Stimulated activated CD8-positive, alpha-beta memory T cell treated with anti-CD3 and anti-CD28 coated beads, Interleukin-7, amount 100 ng/mL, for 48 hours (primary cell): Measurements from ENCODE around the gene NOS1AP.

Source experiments
- DNase-seq, 2 donors: peaks; one replicate each; pipeline ENCODE4 v3.0.0-alpha.2; 2020; ENCODE audit warnings: low read depth in 1 of 2; ENCODE audit errors: extremely low read depth in 1 of 2

The NOS1AP gene

GRCh38 chr1:162135271-162135775 is 65.8 kb downstream of the NOS1AP start:
- DNase-seq: no peak

GRCh38 chr1:162136760-162137159 is 67.3 kb downstream of the NOS1AP start:
- DNase-seq: no peak

GRCh38 chr1:162137179-162137960 is 67.9 kb downstream of the NOS1AP start:
- no peak for DNase-seq

- DNase-seq: no peak
Measured at GRCh38 chr1:162138112-162138511, 68.6 kb downstream of the NOS1AP start.

DNA sequence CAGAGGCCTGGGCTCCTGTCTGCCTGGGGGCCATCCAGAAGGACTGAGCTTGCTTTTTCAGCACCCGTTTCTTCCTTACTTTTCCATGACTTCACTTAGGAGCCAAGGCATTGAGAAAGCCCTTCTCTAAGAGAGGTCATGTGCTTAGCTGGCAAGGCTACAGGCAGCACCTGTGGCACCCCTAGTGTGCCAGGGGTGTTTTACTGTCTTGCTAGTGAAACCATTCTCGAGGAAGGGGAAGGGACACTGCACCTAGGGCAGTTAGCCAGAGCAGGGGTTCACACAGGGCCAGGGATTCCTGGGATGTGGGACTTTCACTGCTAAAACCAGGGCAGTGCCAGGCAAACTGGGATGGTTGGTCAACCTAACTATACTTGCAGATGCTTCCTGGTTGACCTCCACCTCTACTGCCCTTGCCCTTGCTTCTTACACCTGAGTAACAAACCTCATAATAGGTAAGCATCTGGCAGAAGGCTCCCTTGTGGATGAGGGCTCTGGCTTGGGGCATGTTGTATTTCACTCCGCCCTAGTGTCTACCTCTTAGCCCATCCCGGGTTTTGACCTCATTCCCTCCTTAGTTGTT is 69.2 kb downstream of the NOS1AP start:
- DNase-seq: no peak

- DNase-seq: no peak
Measured at GRCh38 chr1:162139211-162139610, 69.7 kb downstream of the NOS1AP start.

GRCh38 chr1:162141281-162142054 is 72.0 kb downstream of the NOS1AP start:
- no peak for DNase-seq

DNA sequence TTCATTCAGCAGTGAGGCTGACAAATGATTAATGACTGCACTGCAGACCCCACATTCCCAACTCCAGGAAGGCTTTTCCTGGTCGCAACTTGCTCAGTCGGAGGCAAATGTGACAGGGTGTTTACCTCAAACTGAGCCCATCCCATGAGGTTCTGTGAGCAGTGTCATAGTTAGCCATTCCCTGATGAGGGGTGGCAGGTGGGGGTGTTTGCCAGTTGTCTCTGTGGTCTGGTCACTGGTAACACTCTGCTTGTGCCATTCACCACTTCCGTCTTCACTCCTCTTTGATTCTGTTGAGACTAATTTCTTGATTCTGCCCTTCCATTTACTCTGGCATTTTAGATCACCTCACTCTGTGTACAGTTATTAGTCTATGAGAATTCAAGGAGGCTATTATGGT is 73.5 kb downstream of the NOS1AP start:
- no peak for DNase-seq

- no peak for DNase-seq
Measured at GRCh38 chr1:162144268-162144667, 74.8 kb downstream of the NOS1AP start.

GRCh38 chr1:162144853-162145252 is 75.4 kb downstream of the NOS1AP start:
- no peak for DNase-seq

GRCh38 chr1:162145280-162145965 is 75.9 kb downstream of the NOS1AP start:
- DNase-seq: no peak

- DNase-seq: no peak
Measured at GRCh38 chr1:162145966-162146696, 76.6 kb downstream of the NOS1AP start.

DNA sequence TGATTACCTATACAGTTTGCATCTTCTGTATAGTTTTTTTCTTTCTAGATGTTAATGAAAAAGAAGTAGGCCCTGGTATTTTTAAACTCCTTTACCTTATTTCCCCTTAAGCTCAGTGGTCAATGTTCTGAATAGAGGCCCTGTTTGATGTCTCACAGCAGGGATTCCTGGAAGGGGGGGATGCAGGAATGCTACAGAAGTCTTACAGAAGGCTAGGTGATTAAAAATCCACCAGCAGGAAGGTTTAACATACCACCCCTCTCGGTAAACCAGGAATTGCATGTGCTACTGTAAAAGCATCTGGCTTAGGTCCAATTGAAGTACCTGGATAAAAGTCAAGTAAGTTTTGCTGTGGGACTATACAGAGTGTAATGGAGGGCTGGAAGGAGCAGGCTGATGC is 78.3 kb downstream of the NOS1AP start:
- DNase-seq: no peak

- DNase-seq: no peak
Measured at GRCh38 chr1:162150112-162150511, 80.6 kb downstream of the NOS1AP start.

- DNase-seq: peak in 1 of 2 donors; percentile 5
Measured at GRCh38 chr1:162151900-162152829, 82.7 kb downstream of the NOS1AP start.

DNA sequence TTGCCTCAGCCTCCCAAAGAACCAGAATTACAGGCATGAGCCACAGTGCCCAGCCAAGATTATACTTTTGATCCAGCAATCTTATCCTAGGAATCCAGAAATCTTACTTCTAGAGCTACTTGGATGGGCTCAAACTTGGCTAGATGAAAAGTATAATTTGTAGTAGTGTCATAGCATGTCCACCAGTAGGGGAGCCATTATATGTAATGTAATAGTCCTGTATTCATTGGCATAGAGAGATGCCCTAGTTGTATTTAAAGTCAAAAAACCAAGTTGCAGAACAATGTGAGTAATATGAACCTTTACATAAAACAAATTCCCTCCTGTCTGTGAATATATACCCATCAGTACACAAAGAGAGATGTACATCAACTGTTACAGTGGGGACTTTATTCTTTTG is 83.9 kb downstream of the NOS1AP start:
- no peak for DNase-seq

- no peak for DNase-seq
Measured at GRCh38 chr1:162157469-162157868, 88.0 kb downstream of the NOS1AP start.

- no peak for DNase-seq
Measured at GRCh38 chr1:162158624-162159271, 89.3 kb downstream of the NOS1AP start.

DNA sequence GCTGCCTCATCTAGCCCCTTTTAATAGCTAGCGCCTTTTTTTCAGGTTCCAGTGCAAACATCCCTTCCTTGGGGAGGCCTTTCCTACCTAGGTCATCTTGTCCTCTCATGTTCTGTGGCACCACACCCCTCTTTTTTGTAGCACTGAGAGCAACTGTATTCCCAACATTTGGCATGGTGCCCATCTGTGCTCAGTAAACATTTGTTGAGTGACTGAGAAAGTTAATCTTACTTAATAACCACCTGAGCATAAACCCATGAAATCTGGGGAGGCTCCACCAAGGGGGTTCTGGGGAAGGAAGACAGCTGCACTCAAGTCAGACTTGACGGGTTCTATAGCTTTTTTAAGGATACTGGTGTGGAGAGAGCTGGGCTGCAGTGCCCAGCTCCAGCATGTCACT is 90.0 kb downstream of the NOS1AP start:
- DNase-seq: no peak
